HepG2 (cell line): ENCODE results near the gene CLEC14A. TPM values are rescaled to one million over a fixed set of nuclear protein-coding genes. Genes with fewer than 3 reads are reported as not detected.

ENCODE experiments used
- ATAC-seq: fragments of 200-7000 bp; cut with Tn5 transposase; 3 replicates; pipeline ENCODE4 v1.9.1; 2020; ENCODE audit warnings: mild to moderate bottlenecking, moderate library complexity
- BruUV-seq: library from RNA; stranded (reverse); fragments of 400-500 nt; replicated peaks from 2 replicates; lab custom pipeline; 2021; lab: Mats Ljungman, UMichigan
- CTCF ChIA-PET: fragments of 300-600 bp; formaldehyde crosslinking; extraction: SDS; loops from one replicate; lab custom pipeline; 2021; ENCODE audit warnings: low total read pairs, inconsistent platforms, low intra/inter-chr PET ratio; lab: Yijun Ruan, JAX
- POLR2A ChIA-PET: fragments of 350-600 bp; sonication (Branson Sonifier 250); formaldehyde crosslinking; loops from one replicate; lab custom pipeline; 2020; ENCODE audit warnings: antibody characterized with exemption, inconsistent platforms; lab: Yijun Ruan, JAX
- DNase-seq: peaks from one replicate; pipeline ENCODE4 v3.0.0-alpha.2; 2015; ENCODE audit warnings: low spot score
- FAIRE-seq: peaks from 3 replicates; lab custom pipeline; 2011; peaks lifted over from hg19 to GRCh38; lab: Jason Lieb, UNC
- H2AFZ ChIP-seq: one replicate; pipeline ENCODE4 v1.6.1; 2011; ENCODE audit warnings: low read length, inconsistent platforms
- H3K27ac ChIP-seq: fragments of 300-600 bp; 3 replicates; pipeline ENCODE4 v1.8.0; 2011; ENCODE audit warnings: mixed run types, mild to moderate bottlenecking, mixed read lengths, low read length, inconsistent platforms; ENCODE audit not compliant: insufficient read depth; ENCODE audit errors: extremely low read length
- H3K27me3 ChIP-seq, 2 experiments: fragments of 200-600 bp in 1 of 2; 2 replicates in 1 of 2; 3 replicates in 1 of 2; pipeline versions ENCODE4 v1.6.0 to v1.8.0; 2011; ENCODE audit warnings: low read length in 2 of 2, mild to moderate bottlenecking in 2 of 2, moderate library complexity in 2 of 2, inconsistent platforms in 1 of 2; ENCODE audit not compliant: insufficient read depth in 2 of 2, control insufficient read depth in 1 of 2
- H3K36me3 ChIP-seq, 2 experiments: fragments of 200-600 bp in 1 of 2; replicated peaks in 1 of 2; 2 replicates in 1 of 2; 3 replicates in 1 of 2; pipeline versions ENCODE4 v1.5.1 to v1.8.0; 2011; ENCODE audit warnings: low read length in 2 of 2, inconsistent platforms in 1 of 2; ENCODE audit not compliant: insufficient read depth in 2 of 2, control insufficient read depth in 1 of 2
- H3K4me1 ChIP-seq: 2 replicates; pipeline ENCODE4 v1.5.1; 2012; ENCODE audit warnings: low read length, inconsistent platforms; ENCODE audit not compliant: insufficient read depth
- H3K4me2 ChIP-seq: 2 replicates; pipeline ENCODE4 v1.6.0; 2011; ENCODE audit warnings: low read depth, low read length, inconsistent platforms
- H3K4me3 ChIP-seq, 3 experiments: fragments of 200-600 bp in 1 of 3; sonication (generic), shearing (Covaris generic) in 1 of 3; replicated peaks in 1 of 3; 2 replicates each; pipeline ENCODE4 v1.5.1; 2011 to 2016; ENCODE audit warnings: low read length in 3 of 3, inconsistent platforms in 2 of 3, low read depth in 2 of 3, mild to moderate bottlenecking in 2 of 3, control low read depth in 1 of 3, mixed read lengths in 1 of 3; ENCODE audit not compliant: insufficient read depth in 1 of 3
- H3K79me2 ChIP-seq: one replicate; pipeline ENCODE4 v1.6.1; 2011; ENCODE audit warnings: low read length, inconsistent platforms; ENCODE audit not compliant: insufficient read depth
- H3K9ac ChIP-seq: 2 replicates; pipeline ENCODE4 v1.6.0; 2011; ENCODE audit warnings: mild to moderate bottlenecking, low read depth, low read length, inconsistent platforms; ENCODE audit not compliant: insufficient read depth
- H3K9me3 ChIP-seq: 2 replicates; pipeline ENCODE4 v1.5.1; 2012; ENCODE audit warnings: mild to moderate bottlenecking, low read length
- H4K20me1 ChIP-seq: 2 replicates; pipeline ENCODE4 v1.6.0; 2011; ENCODE audit warnings: inconsistent platforms, mild to moderate bottlenecking, low read length, moderate library complexity; ENCODE audit not compliant: insufficient read depth
- IRF1 ChIP-seq: sonication (generic); formaldehyde crosslinking; IDR thresholded peaks from 2 replicates; pipeline ENCODE4 v1.4.0; 2020; ENCODE audit warnings: low read depth, mild to moderate bottlenecking, missing genetic modification reagents
- KLF11 ChIP-seq: IDR thresholded peaks from 2 replicates; pipeline ENCODE4 v1.6.1; 2016; ENCODE audit warnings: missing compliant biosample characterization
- NFAT5 ChIP-seq: sonication (generic); formaldehyde crosslinking; IDR thresholded peaks from 2 replicates; pipeline ENCODE4 v1.4.0; 2020; ENCODE audit warnings: missing genetic modification reagents
- PAXIP1 ChIP-seq: sonication (generic); formaldehyde crosslinking; conservative IDR thresholded peaks from 2 replicates; pipeline ENCODE4 v1.4.0; 2020; ENCODE audit warnings: mild to moderate bottlenecking, missing genetic modification reagents, moderate library complexity
- ZNF644 ChIP-seq: IDR thresholded peaks from 2 replicates; pipeline ENCODE4 v1.6.1; 2016; ENCODE audit warnings: low read depth
- ZNF75D ChIP-seq: sonication (generic); formaldehyde crosslinking; IDR thresholded peaks from 2 replicates; pipeline ENCODE4 v1.8.1; 2023; ENCODE audit warnings: missing genetic modification reagents, mild to moderate bottlenecking, borderline replicate concordance
- WGBS: methylation state at CpG from one replicate; pipeline ENCODE4 v1.1.6; 2017; ENCODE audit warnings: low lambda C conversion rate; 5-methylcytosine and 5-hydroxymethylcytosine counted together
- in situ Hi-C: cut with HindIII; loops from 2 replicates; pipeline ENCODE4 v1.10.0; 2017; ENCODE audit warnings: low pct_unique_long_range_greater_than_20kb; ENCODE audit not compliant: extremely low pct_ligation_motif_present
- intact Hi-C: fragments of 100-400 bp; cut with micrococcal nuclease; formaldehyde crosslinking; loops from one replicate; pipeline ENCODE4 v1.10.0; 2022; ENCODE audit not compliant: unreplicated experiment
- polyA plus RNA-seq, 8 experiments: library from polyadenylated mRNA; depleted of rRNA in 3 of 8; stranded (reverse) in 7 of 8; unstranded in 1 of 8; fragments of >200 nt; fragmentation: Illumina TruSeq in 4 of 8; extraction: Trizol in 4 of 8; gene quantifications; 2 replicates each; pipeline versions ENCODE4 v1.2.1 to v1.2.3, GENCODE V29; 2011 to 2016; ENCODE audit warnings: low read depth in 4 of 8, missing spikeins in 1 of 8, mixed read lengths in 1 of 8; ENCODE audit not compliant: insufficient read depth in 1 of 8
- total RNA-seq, 5 experiments: library from RNA; depleted of rRNA; stranded (reverse); fragments of >200 nt; fragmentation: Illumina TruSeq; extraction: Trizol; gene quantifications; 2 replicates each; pipeline ENCODE4 v1.2.3, GENCODE V29; 2016; ENCODE audit warnings: low read depth in 1 of 5

CLEC14A gene
- total and polyA plus RNA-seq, 2 of the 13 experiments (the other 11 are each of a cell fraction or from before 2014, with no cell fraction given): not detected

- no peak for TF ChIP-seq ZNF644
- no peak for TF ChIP-seq ZNF75D (CRISPR knock-in tag)
- no peak for TF ChIP-seq KLF11 (CRISPR knock-in tag)
- no peak for TF ChIP-seq PAXIP1
Observed at GRCh38 chr14:38212111-38212510, 43.8 kb downstream of the CLEC14A start (continued).

- ATAC-seq: no peak
- ChIA-PET CTCF (no interaction called here), POLR2A (no interaction called here)
- DNase-seq: no peak
- Histone ChIP-seq H3K9ac (no peak overlapping the region), H3K9me3 (no peaks in the 10 kb centered on the region), H3K27me3 (peaks cover 5 to 47% of the 10 kb centered on the region in 2 experiments), H3K27ac (no peak overlapping the region), H3K4me2 (no peak overlapping the region), H2AFZ (no peak overlapping the region), H3K4me1 (peaks cover 15% of the 10 kb centered on the region), H3K36me3 (no peaks in the 10 kb centered on the region), H3K79me2 (no peaks in the 10 kb centered on the region), H3K4me3 (no peak overlapping the region), H4K20me1 (no peaks in the 10 kb centered on the region)
- 52% methylated on average over 34 of the region's 34 CpGs for WGBS
- in situ Hi-C loops (no loop called here), intact Hi-C loops (no loop called here)
- no peak for TF ChIP-seq IRF1 (CRISPR knock-in tag)
- TF ChIP-seq NFAT5: no peak
- no TSS peak for BruUV-seq
- no peak for FAIRE-seq
Observed at GRCh38 chr14:38211255-38211735, 44.6 kb downstream of the CLEC14A start.
